ENCODE measurements around the gene FTO.

Gene FTO

DNA sequence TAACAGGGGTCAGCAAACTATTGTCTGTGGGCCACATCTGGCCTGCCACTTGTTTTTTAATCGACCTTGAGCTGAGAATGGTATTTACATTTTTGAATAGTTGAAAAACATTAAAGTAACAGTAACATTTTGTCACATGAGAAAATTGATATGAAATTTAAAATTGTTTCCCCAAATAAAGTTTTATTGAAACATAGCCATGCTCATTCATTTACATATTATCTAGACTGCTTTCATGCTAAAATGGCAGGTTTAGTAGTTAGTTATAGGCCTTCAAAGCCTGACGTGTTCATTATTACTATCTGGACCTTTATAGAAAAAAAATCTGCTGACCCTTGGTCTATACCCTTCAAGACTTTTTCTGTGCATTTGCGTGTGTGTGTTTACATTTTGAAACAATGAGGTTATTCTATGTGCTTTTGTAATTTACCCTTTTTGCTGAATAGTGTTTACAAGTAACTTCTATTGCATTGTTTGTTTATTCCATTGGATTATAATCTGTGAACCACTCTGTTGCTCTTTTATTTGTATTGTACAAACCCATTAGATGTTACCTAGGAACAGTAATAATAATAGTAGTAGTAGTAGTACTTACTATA is 37.1 kb downstream of the FTO start:
- Histone ChIP-seq H3K4me3 (ENCODE audit: low read depth, low read length) (no peak overlapping the region), H3K9ac (no peak overlapping the region), H3K4me1 (peaks cover 3% of the 10 kb centered on the region), H3K79me2 (peaks cover 42% of the 10 kb centered on the region), H3K36me3 (ENCODE audit: control insufficient read depth, insufficient read depth, low read length) (no peaks in the 10 kb centered on the region), H3K9me3 (ENCODE audit: control insufficient read depth, low read length) (no peaks in the 10 kb centered on the region), H2AFZ (no peak overlapping the region), H3K27ac (no peak overlapping the region), H3K4me2 (ENCODE audit: low read length) (no peak overlapping the region), H3K27me3 (ENCODE audit: control insufficient read depth, insufficient read depth, low read length) (no peaks in the 10 kb centered on the region)
- TF ChIP-seq, protein P1, sequence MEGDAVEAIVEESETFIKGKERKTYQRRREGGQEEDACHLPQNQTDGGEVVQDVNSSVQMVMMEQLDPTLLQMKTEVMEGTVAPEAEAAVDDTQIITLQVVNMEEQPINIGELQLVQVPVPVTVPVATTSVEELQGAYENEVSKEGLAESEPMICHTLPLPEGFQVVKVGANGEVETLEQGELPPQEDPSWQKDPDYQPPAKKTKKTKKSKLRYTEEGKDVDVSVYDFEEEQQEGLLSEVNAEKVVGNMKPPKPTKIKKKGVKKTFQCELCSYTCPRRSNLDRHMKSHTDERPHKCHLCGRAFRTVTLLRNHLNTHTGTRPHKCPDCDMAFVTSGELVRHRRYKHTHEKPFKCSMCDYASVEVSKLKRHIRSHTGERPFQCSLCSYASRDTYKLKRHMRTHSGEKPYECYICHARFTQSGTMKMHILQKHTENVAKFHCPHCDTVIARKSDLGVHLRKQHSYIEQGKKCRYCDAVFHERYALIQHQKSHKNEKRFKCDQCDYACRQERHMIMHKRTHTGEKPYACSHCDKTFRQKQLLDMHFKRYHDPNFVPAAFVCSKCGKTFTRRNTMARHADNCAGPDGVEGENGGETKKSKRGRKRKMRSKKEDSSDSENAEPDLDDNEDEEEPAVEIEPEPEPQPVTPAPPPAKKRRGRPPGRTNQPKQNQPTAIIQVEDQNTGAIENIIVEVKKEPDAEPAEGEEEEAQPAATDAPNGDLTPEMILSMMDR (IDR thresholded peaks at IDR 0.05) = no peak

DNA sequence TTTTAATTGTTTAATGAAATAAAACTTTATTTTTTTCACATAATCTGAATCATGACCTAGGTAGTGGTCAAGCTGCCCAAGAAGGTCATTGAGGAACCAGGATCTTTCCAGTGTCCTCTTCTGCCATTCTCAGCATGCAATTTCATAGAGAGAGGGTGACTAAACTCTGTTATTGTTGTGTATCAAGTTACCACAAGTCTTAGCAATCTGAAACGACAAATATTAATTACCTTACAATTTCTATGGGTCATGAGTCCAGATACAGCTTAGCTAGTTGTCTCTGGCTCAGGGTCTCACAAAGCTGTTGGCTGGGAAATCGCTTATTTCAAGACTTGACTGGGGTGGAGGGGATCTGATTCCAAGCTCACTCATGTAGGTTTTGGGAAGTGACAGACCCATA is 37.6 kb downstream of the FTO start:
- peaks cover 3% of the 10 kb centered on the region for H3K4me1 ChIP-seq
- no peak overlapping the region for H3K9ac ChIP-seq
- H3K27me3 ChIP-seq (ENCODE audit: control insufficient read depth, insufficient read depth, low read length) = no peaks in the 10 kb centered on the region
- TF ChIP-seq, protein P1 (IDR thresholded peaks at IDR 0.05) = no peak
- no peak overlapping the region for H3K27ac ChIP-seq
- no peaks in the 10 kb centered on the region for H3K36me3 ChIP-seq (ENCODE audit: control insufficient read depth, insufficient read depth, low read length)
- no peak overlapping the region for H2AFZ ChIP-seq
- peaks cover 43% of the 10 kb centered on the region for H3K79me2 ChIP-seq
- H3K4me2 ChIP-seq (ENCODE audit: low read length) = no peak overlapping the region
- H3K9me3 ChIP-seq (ENCODE audit: control insufficient read depth, low read length) = no peaks in the 10 kb centered on the region
- no peak overlapping the region for H3K4me3 ChIP-seq (ENCODE audit: low read depth, low read length)

DNA sequence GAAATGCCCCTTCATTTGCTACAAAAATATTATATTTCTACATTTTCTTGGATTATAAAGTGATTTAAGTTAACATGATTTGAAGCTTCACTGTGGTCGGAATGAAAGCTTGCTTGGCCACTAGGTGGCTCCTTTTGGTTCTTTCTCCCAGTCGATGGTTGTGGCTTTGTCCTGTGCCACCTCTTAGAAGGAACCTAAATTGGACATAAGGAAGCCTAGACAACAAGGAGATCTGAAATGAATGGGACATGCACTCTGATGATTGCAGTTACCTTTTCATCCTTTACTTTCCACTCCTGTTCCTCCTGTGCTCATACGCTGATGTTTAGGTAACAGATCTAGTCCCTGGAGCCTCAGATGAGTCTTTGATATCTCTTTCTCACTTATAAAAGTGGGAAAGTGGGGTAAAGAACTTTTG is 39.2 kb downstream of the FTO start:
- no peak overlapping the region for H3K9ac ChIP-seq
- H3K4me2 ChIP-seq (ENCODE audit: low read length) = no peak overlapping the region
- no peak overlapping the region for H3K4me3 ChIP-seq (ENCODE audit: low read depth, low read length)
- peaks cover 3% of the 10 kb centered on the region for H3K4me1 ChIP-seq
- H3K9me3 ChIP-seq (ENCODE audit: control insufficient read depth, low read length) = no peaks in the 10 kb centered on the region
- TF ChIP-seq, protein P1 (IDR thresholded peaks at IDR 0.05) = peak; percentile 30
- H3K27ac ChIP-seq = no peak overlapping the region
- H3K79me2 ChIP-seq = peaks cover 41% of the 10 kb centered on the region
- no peak overlapping the region for H2AFZ ChIP-seq
- H3K27me3 ChIP-seq (ENCODE audit: control insufficient read depth, insufficient read depth, low read length) = no peaks in the 10 kb centered on the region
- H3K36me3 ChIP-seq (ENCODE audit: control insufficient read depth, insufficient read depth, low read length) = no peaks in the 10 kb centered on the region

DNA sequence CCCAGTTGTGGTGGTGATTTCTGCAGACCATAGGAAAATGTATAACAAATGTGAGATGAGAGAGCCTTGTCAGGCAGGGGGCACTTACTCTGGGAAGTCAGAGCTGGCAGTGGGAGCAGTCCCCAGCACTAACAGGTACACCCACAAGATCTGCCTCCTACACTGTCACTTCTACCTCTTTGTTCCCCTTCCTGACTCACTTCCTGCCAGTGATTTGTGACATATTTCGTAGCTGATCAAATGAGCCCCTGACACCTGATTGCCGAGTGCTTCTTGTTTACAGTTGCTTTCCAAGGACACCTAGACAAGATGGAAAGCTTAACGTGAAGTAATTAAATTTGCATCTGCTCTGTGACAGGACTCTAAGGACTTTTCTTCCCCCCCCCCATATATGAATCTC is 40.5 kb downstream of the FTO start:
- Histone ChIP-seq H2AFZ (no peak overlapping the region), H3K9me3 (ENCODE audit: control insufficient read depth, low read length) (no peaks in the 10 kb centered on the region), H3K4me2 (ENCODE audit: low read length) (no peak overlapping the region), H3K36me3 (ENCODE audit: control insufficient read depth, insufficient read depth, low read length) (no peaks in the 10 kb centered on the region), H3K27me3 (ENCODE audit: control insufficient read depth, insufficient read depth, low read length) (no peaks in the 10 kb centered on the region), H3K27ac (no peak overlapping the region), H3K4me1 (peaks cover 3% of the 10 kb centered on the region), H3K4me3 (ENCODE audit: low read depth, low read length) (no peak overlapping the region), H3K9ac (no peak overlapping the region), H3K79me2 (peaks cover 43% of the 10 kb centered on the region)
- TF ChIP-seq, protein P1 (IDR thresholded peaks at IDR 0.05) = no peak

DNA sequence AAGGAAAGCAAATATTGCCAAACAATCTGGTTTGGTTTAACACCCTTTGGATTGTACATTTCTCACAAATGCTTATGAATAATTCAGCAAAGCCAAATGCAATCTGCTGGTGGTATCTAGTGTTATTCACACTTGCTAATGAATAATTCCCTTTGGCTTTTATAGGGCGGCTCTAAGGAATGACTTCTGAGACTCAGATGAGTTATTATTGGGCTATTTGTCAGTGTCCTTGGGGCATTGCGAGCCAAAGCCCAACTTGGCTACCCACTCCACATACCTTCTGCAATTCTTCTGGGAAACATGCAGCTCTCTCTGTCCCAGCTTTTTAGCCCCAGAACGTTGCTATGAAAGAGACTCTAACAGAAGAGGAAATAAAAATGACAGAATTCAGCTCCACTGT is 41.1 kb downstream of the FTO start:
- Histone ChIP-seq H3K27me3 (ENCODE audit: control insufficient read depth, insufficient read depth, low read length) (no peaks in the 10 kb centered on the region), H3K9me3 (ENCODE audit: control insufficient read depth, low read length) (no peaks in the 10 kb centered on the region), H3K4me1 (peaks cover 3% of the 10 kb centered on the region), H2AFZ (no peak overlapping the region), H3K36me3 (ENCODE audit: control insufficient read depth, insufficient read depth, low read length) (no peaks in the 10 kb centered on the region), H3K27ac (no peak overlapping the region), H3K9ac (no peak overlapping the region), H3K79me2 (peaks cover 46% of the 10 kb centered on the region), H3K4me3 (ENCODE audit: low read depth, low read length) (no peak overlapping the region), H3K4me2 (ENCODE audit: low read length) (no peak overlapping the region)
- TF ChIP-seq, protein P1 (IDR thresholded peaks at IDR 0.05) = no peak

All from parathyroid adenoma (tissue), 2 donors.